ENCODE results near the gene TMEM165. TPM values are rescaled to one million over a fixed set of nuclear protein-coding genes. Genes with fewer than 3 reads are reported as not detected.

Gene TMEM165
- total and polyA plus RNA-seq, 3 donors from 2014 or later, result 39.9 to 122 (median 94.8) TPM

DNA sequence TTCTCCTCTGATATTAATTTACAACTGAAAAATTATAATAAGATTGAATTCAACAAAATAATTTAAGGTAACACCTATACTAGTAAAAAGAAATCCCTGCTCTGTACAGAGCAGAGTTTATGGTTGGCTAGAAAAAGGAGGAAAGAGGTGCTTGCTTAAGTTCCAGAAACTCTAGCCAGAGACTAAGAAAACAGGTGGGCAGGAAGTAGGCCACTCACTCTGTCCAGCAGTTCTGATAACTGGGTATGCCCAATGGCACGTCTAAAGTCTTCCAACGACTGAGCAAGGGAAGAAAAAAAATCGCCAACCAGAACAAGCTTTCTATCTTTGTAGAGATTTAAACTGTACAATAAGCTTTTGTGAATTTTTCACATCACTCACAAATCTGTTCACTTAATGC is 42.1 kb downstream of the TMEM165 start:
- Histone ChIP-seq H3K4me3 (no peak overlapping the region), H3K4me1 (no peaks in the 10 kb centered on the region), H3K27me3 (no peaks in the 10 kb centered on the region), H3K36me3 (ENCODE audit: low read depth, missing control alignments) (no peaks in the 10 kb centered on the region), H3K9me3 (no peaks in the 10 kb centered on the region), H3K27ac (no peak overlapping the region)
- TF ChIP-seq, protein P1, sequence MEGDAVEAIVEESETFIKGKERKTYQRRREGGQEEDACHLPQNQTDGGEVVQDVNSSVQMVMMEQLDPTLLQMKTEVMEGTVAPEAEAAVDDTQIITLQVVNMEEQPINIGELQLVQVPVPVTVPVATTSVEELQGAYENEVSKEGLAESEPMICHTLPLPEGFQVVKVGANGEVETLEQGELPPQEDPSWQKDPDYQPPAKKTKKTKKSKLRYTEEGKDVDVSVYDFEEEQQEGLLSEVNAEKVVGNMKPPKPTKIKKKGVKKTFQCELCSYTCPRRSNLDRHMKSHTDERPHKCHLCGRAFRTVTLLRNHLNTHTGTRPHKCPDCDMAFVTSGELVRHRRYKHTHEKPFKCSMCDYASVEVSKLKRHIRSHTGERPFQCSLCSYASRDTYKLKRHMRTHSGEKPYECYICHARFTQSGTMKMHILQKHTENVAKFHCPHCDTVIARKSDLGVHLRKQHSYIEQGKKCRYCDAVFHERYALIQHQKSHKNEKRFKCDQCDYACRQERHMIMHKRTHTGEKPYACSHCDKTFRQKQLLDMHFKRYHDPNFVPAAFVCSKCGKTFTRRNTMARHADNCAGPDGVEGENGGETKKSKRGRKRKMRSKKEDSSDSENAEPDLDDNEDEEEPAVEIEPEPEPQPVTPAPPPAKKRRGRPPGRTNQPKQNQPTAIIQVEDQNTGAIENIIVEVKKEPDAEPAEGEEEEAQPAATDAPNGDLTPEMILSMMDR (IDR thresholded peaks at IDR 0.05), result no peak
- TF ChIP-seq POLR2A (IDR thresholded peaks at IDR 0.05), result no peak
- DNase-seq, result no peak
- intact Hi-C loops (cut with DNase I; ENCODE audit: low total_unique reads), result no loop called here
- WGBS, 2 donors, result 69 to 83% methylated on average over 3 of the region's 3 CpGs

DNA sequence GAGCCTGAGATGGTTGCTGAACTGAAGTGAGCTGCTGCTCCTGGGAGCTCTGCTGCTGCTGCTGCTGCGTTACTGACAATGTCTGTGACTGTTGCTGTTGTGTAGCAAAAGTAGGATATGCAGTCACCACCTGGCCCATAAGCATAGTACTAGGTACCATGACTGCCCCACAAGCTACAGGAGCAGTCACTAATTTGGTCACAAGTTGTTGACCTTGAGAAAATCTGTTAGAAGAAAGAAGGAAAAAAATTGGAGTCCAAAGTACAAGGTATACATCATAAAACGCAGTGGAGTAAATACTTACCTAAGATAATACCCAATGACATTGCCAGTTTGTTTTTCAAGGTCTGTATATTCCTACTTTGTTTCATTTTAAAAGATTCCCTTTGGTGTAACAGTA is 42.6 kb downstream of the TMEM165 start:
- DNase-seq, result no peak

DNA sequence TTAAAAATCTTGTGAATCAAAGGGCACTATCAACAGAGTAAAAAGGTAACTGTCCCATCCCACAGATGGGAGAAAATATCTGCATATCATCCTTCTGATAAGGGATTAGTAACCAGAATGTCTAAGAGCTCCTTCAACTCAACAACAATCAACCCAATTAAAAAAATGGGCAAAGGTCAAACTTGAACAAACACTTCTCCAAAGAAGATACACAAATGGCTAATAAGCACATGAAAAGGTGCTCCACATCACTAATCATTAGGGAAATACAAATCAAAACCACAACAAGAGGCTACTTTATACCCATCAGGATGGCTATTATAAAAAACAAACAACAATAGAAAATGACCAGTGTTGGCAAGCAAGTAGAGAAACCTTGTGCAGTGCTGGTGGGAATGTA is 43.3 kb downstream of the TMEM165 start:
- Histone ChIP-seq H3K27me3 (no peaks in the 10 kb centered on the region), H3K27ac (no peak overlapping the region), H3K9me3 (no peaks in the 10 kb centered on the region), H3K4me1 (no peaks in the 10 kb centered on the region), H3K36me3 (ENCODE audit: low read depth, missing control alignments) (no peaks in the 10 kb centered on the region), H3K4me3 (no peak overlapping the region)
- TF ChIP-seq POLR2A (IDR thresholded peaks at IDR 0.05), result no peak
- DNase-seq, result no peak
- intact Hi-C loops (cut with DNase I; ENCODE audit: low total_unique reads), result no loop called here

More for the DNA sequence above, 42.6 kb downstream of the TMEM165 start:
- no peak overlapping the region for H3K27ac ChIP-seq
- 63 to 72% methylated on average over 2 of the region's 2 CpGs for WGBS, 2 donors
- H3K27me3 ChIP-seq, result no peaks in the 10 kb centered on the region
- TF ChIP-seq, protein P1 (IDR thresholded peaks at IDR 0.05), result no peak
- TF ChIP-seq POLR2A (IDR thresholded peaks at IDR 0.05), result no peak
- H3K36me3 ChIP-seq (ENCODE audit: low read depth, missing control alignments), result no peaks in the 10 kb centered on the region
- H3K4me3 ChIP-seq, result no peak overlapping the region
- H3K4me1 ChIP-seq, result no peaks in the 10 kb centered on the region
- no peaks in the 10 kb centered on the region for H3K9me3 ChIP-seq
- intact Hi-C loops (cut with DNase I; ENCODE audit: low total_unique reads), result no loop called here

DNA sequence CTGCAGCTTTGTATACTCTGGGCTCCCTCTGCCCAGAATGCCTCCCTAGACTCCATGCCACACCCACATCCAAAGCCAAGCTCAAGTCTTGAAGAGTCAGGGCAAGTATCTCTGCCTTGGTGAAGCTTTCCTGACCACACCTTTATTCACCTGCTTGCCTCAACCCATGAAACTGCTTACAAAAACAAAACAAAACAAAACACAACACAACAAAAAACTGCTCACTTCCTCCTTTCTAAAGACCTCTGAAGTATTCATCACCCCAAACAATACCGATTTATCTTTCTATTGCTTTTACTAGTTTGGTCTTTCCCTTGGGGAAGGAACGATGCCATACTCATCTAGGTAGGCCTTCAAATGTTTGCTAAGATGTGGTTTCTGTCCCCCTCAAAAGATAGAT is 45.0 kb downstream of the TMEM165 start:
- no peak for DNase-seq
- no peak for TF ChIP-seq POLR2A (IDR thresholded peaks at IDR 0.05)
- TF ChIP-seq, protein P1 (IDR thresholded peaks at IDR 0.05), result no peak
- no peak overlapping the region for H3K27ac ChIP-seq
- H3K27me3 ChIP-seq, result no peaks in the 10 kb centered on the region
- H3K4me3 ChIP-seq, result no peak overlapping the region
- 98% methylated on average over 2 of the region's 2 CpGs for WGBS, 2 donors
- intact Hi-C loops (cut with DNase I; ENCODE audit: low total_unique reads), result no loop called here
- H3K9me3 ChIP-seq, result no peaks in the 10 kb centered on the region
- no peaks in the 10 kb centered on the region for H3K4me1 ChIP-seq
- no peaks in the 10 kb centered on the region for H3K36me3 ChIP-seq (ENCODE audit: low read depth, missing control alignments)

DNA sequence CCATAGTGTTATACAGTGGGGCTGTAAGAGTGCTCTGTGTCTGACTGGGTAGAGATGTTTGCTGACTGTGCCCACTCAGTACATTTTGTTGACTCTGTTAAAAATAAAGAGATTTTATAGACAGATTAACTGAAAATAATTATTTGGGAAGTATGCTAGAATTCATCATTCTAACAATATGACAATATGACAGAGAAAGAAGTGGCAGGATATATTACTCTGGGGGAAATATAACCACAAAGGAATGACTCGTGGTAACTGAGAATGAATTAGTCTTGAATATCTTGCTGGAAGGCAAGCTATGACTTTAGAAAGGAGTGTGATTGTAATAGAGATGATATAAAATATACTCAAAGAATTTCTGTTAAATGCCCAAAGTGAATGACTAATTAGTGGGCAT is 46.8 kb downstream of the TMEM165 start:
- WGBS, 2 donors, result 85 to 86% methylated on average over 1 of the region's 1 CpG
- no peak for DNase-seq
- no peaks in the 10 kb centered on the region for H3K9me3 ChIP-seq
- intact Hi-C loops (cut with DNase I; ENCODE audit: low total_unique reads), result no loop called here
- H3K27me3 ChIP-seq, result no peaks in the 10 kb centered on the region
- H3K27ac ChIP-seq, result no peak overlapping the region
- no peaks in the 10 kb centered on the region for H3K36me3 ChIP-seq (ENCODE audit: low read depth, missing control alignments)
- TF ChIP-seq POLR2A (IDR thresholded peaks at IDR 0.05), result no peak
- TF ChIP-seq, protein P1 (IDR thresholded peaks at IDR 0.05), result no peak
- H3K4me3 ChIP-seq, result no peak overlapping the region
- H3K4me1 ChIP-seq, result no peaks in the 10 kb centered on the region
